HL-60 (cell line): Measurements from ENCODE around the gene TRIM3.

Source experiments
- DNase-seq, 2 experiments: peaks; one replicate each; pipeline ENCODE4 v3.0.0-alpha.2; 2010 to 2020; ENCODE audit warnings: low read depth in 1 of 2, low spot score in 1 of 2
- H3K27ac ChIP-seq: fragments of 250-450 bp; sonication (Bioruptor Pico); replicated peaks from 2 replicates; pipeline ENCODE4 v1.5.1; 2020; ENCODE audit warnings: mild to moderate bottlenecking, moderate library complexity
- H3K27me3 ChIP-seq: fragments of 250-450 bp; sonication (Bioruptor Pico); 2 replicates; pipeline ENCODE4 v1.5.1; 2021; ENCODE audit warnings: mild to moderate bottlenecking, moderate library complexity; ENCODE audit not compliant: insufficient read depth, poor library complexity, severe bottlenecking
- H3K4me3 ChIP-seq: replicated peaks from 2 replicates; pipeline ENCODE4 v1.5.1; 2011; ENCODE audit warnings: mild to moderate bottlenecking, control low read depth, low read length; ENCODE audit not compliant: insufficient read depth
- CTCF ChIP-seq: IDR thresholded peaks from one replicate; pipeline ENCODE4 v1.5.1; 2011; ENCODE audit warnings: low read length, control low read depth, inconsistent platforms; ENCODE audit not compliant: insufficient read depth
- GABPA ChIP-seq: IDR thresholded peaks from 2 replicates; pipeline ENCODE4 v1.6.1; 2012; ENCODE audit warnings: low read depth
- POLR2AphosphoS5 ChIP-seq: IDR thresholded peaks from 2 replicates; pipeline ENCODE4 v1.6.1; 2012; ENCODE audit warnings: low read depth
- SPI1 ChIP-seq: IDR thresholded peaks from 2 replicates; pipeline ENCODE4 v1.6.1; 2012; ENCODE audit warnings: low read depth, mild to moderate bottlenecking, borderline replicate concordance
- TF ChIP-seq, protein P1 (sequence below): IDR thresholded peaks from 2 replicates; pipeline ENCODE4 v1.6.1; 2012; ENCODE audit warnings: low read depth; ENCODE audit not compliant: insufficient replicate concordance

Gene TRIM3

DNA sequence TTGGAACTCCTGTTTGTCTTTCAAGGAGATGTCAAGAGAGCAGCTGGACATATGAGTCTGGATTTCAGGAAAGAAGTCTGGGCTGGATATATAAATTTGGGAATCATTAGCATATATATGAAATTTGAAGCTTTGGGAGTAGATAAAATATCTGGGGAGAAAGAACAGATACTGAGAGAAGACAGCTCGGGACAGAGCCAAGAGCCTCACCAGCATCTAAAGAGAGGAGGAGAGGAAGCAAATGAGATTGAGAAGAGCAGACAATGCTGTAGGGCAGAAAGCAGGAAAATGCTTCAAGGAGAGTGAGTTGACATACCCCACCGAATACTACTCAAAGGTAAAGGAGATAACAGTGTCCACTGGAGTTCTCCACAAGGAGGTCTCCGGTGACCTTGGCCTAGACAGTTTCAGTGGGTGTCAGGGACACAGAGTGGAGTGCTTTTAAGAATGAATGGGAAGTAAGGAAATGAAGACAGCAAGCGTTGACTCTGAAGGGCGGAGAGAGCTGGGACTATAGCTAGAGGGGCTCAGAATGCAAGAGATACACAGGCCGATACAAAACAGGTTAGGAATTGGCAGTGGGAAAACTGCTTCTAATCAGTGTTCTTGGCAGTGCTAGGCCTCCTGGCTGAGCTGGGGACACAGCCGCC is 55.7 kb downstream of the TRIM3 start:
- H3K4me3 ChIP-seq: no peak overlapping the region
- no peak for DNase-seq
- H3K27ac ChIP-seq: no peak overlapping the region

GRCh38 chr11:6415797-6416196 is 57.9 kb downstream of the TRIM3 start:
- no peak overlapping the region for H3K27ac ChIP-seq
- no peak for DNase-seq
- H3K27me3 ChIP-seq: peaks cover 32% of the 10 kb centered on the region
- TF ChIP-seq SPI1: no peak
- no peak for TF ChIP-seq CTCF
- TF ChIP-seq, protein P1, sequence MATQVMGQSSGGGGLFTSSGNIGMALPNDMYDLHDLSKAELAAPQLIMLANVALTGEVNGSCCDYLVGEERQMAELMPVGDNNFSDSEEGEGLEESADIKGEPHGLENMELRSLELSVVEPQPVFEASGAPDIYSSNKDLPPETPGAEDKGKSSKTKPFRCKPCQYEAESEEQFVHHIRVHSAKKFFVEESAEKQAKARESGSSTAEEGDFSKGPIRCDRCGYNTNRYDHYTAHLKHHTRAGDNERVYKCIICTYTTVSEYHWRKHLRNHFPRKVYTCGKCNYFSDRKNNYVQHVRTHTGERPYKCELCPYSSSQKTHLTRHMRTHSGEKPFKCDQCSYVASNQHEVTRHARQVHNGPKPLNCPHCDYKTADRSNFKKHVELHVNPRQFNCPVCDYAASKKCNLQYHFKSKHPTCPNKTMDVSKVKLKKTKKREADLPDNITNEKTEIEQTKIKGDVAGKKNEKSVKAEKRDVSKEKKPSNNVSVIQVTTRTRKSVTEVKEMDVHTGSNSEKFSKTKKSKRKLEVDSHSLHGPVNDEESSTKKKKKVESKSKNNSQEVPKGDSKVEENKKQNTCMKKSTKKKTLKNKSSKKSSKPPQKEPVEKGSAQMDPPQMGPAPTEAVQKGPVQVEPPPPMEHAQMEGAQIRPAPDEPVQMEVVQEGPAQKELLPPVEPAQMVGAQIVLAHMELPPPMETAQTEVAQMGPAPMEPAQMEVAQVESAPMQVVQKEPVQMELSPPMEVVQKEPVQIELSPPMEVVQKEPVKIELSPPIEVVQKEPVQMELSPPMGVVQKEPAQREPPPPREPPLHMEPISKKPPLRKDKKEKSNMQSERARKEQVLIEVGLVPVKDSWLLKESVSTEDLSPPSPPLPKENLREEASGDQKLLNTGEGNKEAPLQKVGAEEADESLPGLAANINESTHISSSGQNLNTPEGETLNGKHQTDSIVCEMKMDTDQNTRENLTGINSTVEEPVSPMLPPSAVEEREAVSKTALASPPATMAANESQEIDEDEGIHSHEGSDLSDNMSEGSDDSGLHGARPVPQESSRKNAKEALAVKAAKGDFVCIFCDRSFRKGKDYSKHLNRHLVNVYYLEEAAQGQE: no peak
- TF ChIP-seq POLR2AphosphoS5: no peak
- no peak for TF ChIP-seq GABPA
- H3K4me3 ChIP-seq: no peak overlapping the region

More for the DNA sequence above, 55.7 kb downstream of the TRIM3 start:
- H3K27me3 ChIP-seq: peaks cover 37% of the 10 kb centered on the region
- TF ChIP-seq SPI1 (no peak), GABPA (no peak), POLR2AphosphoS5 (no peak), CTCF (no peak)
- TF ChIP-seq, protein P1: no peak

- TF ChIP-seq CTCF (no peak), SPI1 (no peak), POLR2AphosphoS5 (no peak), GABPA (no peak)
- TF ChIP-seq, protein P1: no peak
- Histone ChIP-seq H3K27me3 (peaks cover 26% of the 10 kb centered on the region), H3K4me3 (no peak overlapping the region), H3K27ac (no peak overlapping the region)
- peak; percentile 13 to 45 for DNase-seq
These were observed 58.8 kb downstream of the TRIM3 start for GRCh38 chr11:6414874-6415328.
